ENCODE results near the gene JCAD. TPM values are rescaled to one million over a fixed set of nuclear protein-coding genes. Genes with fewer than 3 reads are reported as not detected.
"Not testable (repeated sequence)": the region's sequence is repeated elsewhere in the genome, so short reads cannot be mapped to it uniquely, and the experiment has no call there.

Gene JCAD
- total RNA-seq, 2 donors from 2014 or later: 8.3 to 113 TPM

- intact Hi-C loops (cut with DNase I): no loop called here
- Histone ChIP-seq H3K4me1 (replicated peaks) (no peaks in the 10 kb centered on the region), H3K36me3 (no peaks in the 10 kb centered on the region), H3K9me3 (no peaks in the 10 kb centered on the region), H3K4me3 (no peak overlapping the region), H3K27me3 (replicated peaks; ENCODE audit: insufficient read depth) (no peaks in the 10 kb centered on the region), H3K27ac (no peak overlapping the region)
- 36% methylated on average over 5 of the region's 5 CpGs for WGBS
- TF ChIP-seq CTCF (IDR thresholded peaks at IDR 0.05): no peak
- no peak for TF ChIP-seq POLR2A (IDR thresholded peaks at IDR 0.05)
- TF ChIP-seq POLR2AphosphoS5 (IDR thresholded peaks at IDR 0.05): no peak
- peak; percentile 59 for DNase-seq (ENCODE audit: low spot score)
Measured at GRCh38 chr10:30013757-30014156, 45.6 kb downstream of the JCAD start.

GRCh38 chr10:30011956-30012647, 47.3 kb downstream of the JCAD start:
- H3K4me1 ChIP-seq (replicated peaks): no peaks in the 10 kb centered on the region
- intact Hi-C loops (cut with DNase I): no loop called here
- no peaks in the 10 kb centered on the region for H3K36me3 ChIP-seq
- H3K27me3 ChIP-seq (replicated peaks; ENCODE audit: insufficient read depth): no peaks in the 10 kb centered on the region
- no peak for TF ChIP-seq POLR2A (IDR thresholded peaks at IDR 0.05)
- TF ChIP-seq CTCF (IDR thresholded peaks at IDR 0.05): no peak
- TF ChIP-seq POLR2AphosphoS5 (IDR thresholded peaks at IDR 0.05): no peak
- 68% methylated on average over 4 of the region's 4 CpGs for WGBS
- H3K27ac ChIP-seq: no peak overlapping the region
- H3K4me3 ChIP-seq: no peak overlapping the region
- H3K9me3 ChIP-seq: no peaks in the 10 kb centered on the region
- DNase-seq (ENCODE audit: low spot score): no peak

- intact Hi-C loops (cut with DNase I): no loop called here
- no peaks in the 10 kb centered on the region for H3K4me1 ChIP-seq (replicated peaks)
- whole genome bisulfite sequencing: 38% methylated on average over 8 of the region's 8 CpGs
- DNase-seq (ENCODE audit: low spot score): no peak
- H3K36me3 ChIP-seq: no peaks in the 10 kb centered on the region
- H3K27me3 ChIP-seq (replicated peaks; ENCODE audit: insufficient read depth): no peaks in the 10 kb centered on the region
- H3K27ac ChIP-seq: no peak overlapping the region
- no peaks in the 10 kb centered on the region for H3K9me3 ChIP-seq
- H3K4me3 ChIP-seq: no peak overlapping the region
- TF ChIP-seq CTCF (IDR thresholded peaks at IDR 0.05) (no peak), POLR2A (IDR thresholded peaks at IDR 0.05) (no peak), POLR2AphosphoS5 (IDR thresholded peaks at IDR 0.05) (no peak)
Measured at GRCh38 chr10:30011396-30011795, 48.0 kb downstream of the JCAD start.

GRCh38 chr10:30007406-30007805, 52.0 kb downstream of the JCAD start:
- Histone ChIP-seq H3K9me3 (no peaks in the 10 kb centered on the region), H3K36me3 (no peaks in the 10 kb centered on the region), H3K27me3 (replicated peaks; ENCODE audit: insufficient read depth) (no peaks in the 10 kb centered on the region), H3K4me1 (replicated peaks) (no peaks in the 10 kb centered on the region), H3K4me3 (no peak overlapping the region), H3K27ac (no peak overlapping the region)
- DNase-seq (ENCODE audit: low spot score): no peak
- intact Hi-C loops (cut with DNase I): loop anchor here (10.0 kb wide), 1 partner anchor 177 kb away; no protein-coding TSS in a partner anchor
- 63% methylated on average over 3 of the region's 3 CpGs for WGBS
- no peak for TF ChIP-seq POLR2AphosphoS5 (IDR thresholded peaks at IDR 0.05)
- TF ChIP-seq CTCF (IDR thresholded peaks at IDR 0.05): no peak
- TF ChIP-seq POLR2A (IDR thresholded peaks at IDR 0.05): no peak

- no peak overlapping the region for H3K4me3 ChIP-seq
- H3K4me1 ChIP-seq (replicated peaks): no peaks in the 10 kb centered on the region
- TF ChIP-seq CTCF (IDR thresholded peaks at IDR 0.05) (no peak), POLR2A (IDR thresholded peaks at IDR 0.05) (no peak), POLR2AphosphoS5 (IDR thresholded peaks at IDR 0.05) (no peak)
- no peak overlapping the region for H3K27ac ChIP-seq
- intact Hi-C loops (cut with DNase I): loop anchor here (10.0 kb wide), 1 partner anchor 178 kb away; no protein-coding TSS in a partner anchor
- H3K36me3 ChIP-seq: no peaks in the 10 kb centered on the region
- no peaks in the 10 kb centered on the region for H3K27me3 ChIP-seq (replicated peaks; ENCODE audit: insufficient read depth)
- DNase-seq (ENCODE audit: low spot score): no peak
- H3K9me3 ChIP-seq: no peaks in the 10 kb centered on the region
- 79% methylated on average over 8 of the region's 8 CpGs for WGBS
Measured at GRCh38 chr10:30006410-30006809, 53.0 kb downstream of the JCAD start.

GRCh38 chr10:30005116-30005515, 54.3 kb downstream of the JCAD start:
- intact Hi-C loops (cut with DNase I): loop anchor here (10.0 kb wide), 1 partner anchor 180 kb away; no protein-coding TSS in a partner anchor
- H3K36me3 ChIP-seq; H3K4me3 ChIP-seq; H3K9me3 ChIP-seq; H3K27me3 ChIP-seq (replicated peaks; ENCODE audit: insufficient read depth); DNase-seq (ENCODE audit: low spot score); H3K4me1 ChIP-seq (replicated peaks); H3K27ac ChIP-seq: not testable (repeated sequence)
- 33% methylated on average over 1 of the region's 1 CpG for WGBS

All from prostate gland (tissue), 2 donors.